ENCODE measurements around the gene FBXL16.

Gene FBXL16

DNA sequence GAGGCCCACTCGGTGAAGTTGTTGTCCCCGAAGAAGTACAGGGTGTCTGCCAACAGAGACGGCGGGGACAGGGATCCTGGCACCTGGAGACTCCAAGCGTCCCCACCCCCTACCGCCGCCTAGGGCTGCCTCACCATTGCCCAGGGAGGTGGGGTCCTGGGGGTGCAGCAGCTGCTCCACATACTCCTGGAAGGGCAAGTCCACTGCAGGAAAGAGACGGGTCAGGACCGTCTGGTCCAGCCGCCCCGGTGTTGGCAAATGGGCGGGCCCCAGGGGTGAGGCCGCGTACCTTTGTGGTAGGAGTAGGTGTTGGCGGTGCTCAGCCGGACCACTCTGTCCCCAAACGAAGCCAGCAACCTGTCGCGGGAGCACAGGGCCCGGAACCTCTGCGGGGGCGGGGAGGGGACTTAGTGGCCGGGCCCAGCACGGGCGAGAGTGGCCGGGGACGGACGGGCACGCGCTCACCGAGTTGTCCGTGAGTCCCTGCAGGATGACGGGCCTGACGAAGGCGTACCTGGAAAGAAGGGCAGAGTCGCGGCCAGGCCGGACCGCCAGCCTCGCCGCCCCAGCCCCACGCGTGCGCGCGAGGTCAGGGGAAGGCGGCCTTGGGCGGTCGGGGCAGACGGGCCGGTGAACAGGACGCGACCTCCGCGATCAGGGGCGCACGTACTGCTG, 22.1 kb downstream of the FBXL16 start:
- no peak for DNase-seq (ENCODE audit: extremely low spot score)
- TF ChIP-seq CTCF (IDR thresholded peaks at IDR 0.05; ENCODE audit: control extremely low read depth, extremely low read depth, low read depth, missing control alignments), result no peak
- ChIA-PET POLR2A (interaction anchor here (0.9 kb wide), 1 partner anchor 36 kb away, joined by 3 read pairs; no protein-coding TSS in a partner anchor), CTCF (interaction anchor here (1.2 kb wide), 1 partner anchor 12 kb away, joined by 3 read pairs; no protein-coding TSS in a partner anchor)

GRCh38 chr16:682493-683395, 22.9 kb downstream of the FBXL16 start:
- CTCF ChIA-PET, result interaction anchor here (3.2 kb wide), 1 partner anchor 23 kb away, joined by 12 read pairs; no protein-coding TSS in a partner anchor
- DNase-seq (ENCODE audit: extremely low spot score), result no peak
- TF ChIP-seq CTCF (IDR thresholded peaks at IDR 0.05; ENCODE audit: control extremely low read depth, extremely low read depth, low read depth, missing control alignments), result no peak
- POLR2A ChIA-PET, result no interaction called here

- TF ChIP-seq CTCF (IDR thresholded peaks at IDR 0.05; ENCODE audit: control extremely low read depth, extremely low read depth, low read depth, missing control alignments), result no peak
- ChIA-PET CTCF (interaction anchor here (0.7 to 4.6 kb wide), 5 partner anchors 14 to 104 kb away, joined by 3 to 28 read pairs (median 5); partner anchors contain the start of gene RHOT2), POLR2A (no interaction called here)
- DNase-seq (ENCODE audit: extremely low spot score), result no peak
Measured at GRCh38 chr16:681746-682427, 23.7 kb downstream of the FBXL16 start.

DNA sequence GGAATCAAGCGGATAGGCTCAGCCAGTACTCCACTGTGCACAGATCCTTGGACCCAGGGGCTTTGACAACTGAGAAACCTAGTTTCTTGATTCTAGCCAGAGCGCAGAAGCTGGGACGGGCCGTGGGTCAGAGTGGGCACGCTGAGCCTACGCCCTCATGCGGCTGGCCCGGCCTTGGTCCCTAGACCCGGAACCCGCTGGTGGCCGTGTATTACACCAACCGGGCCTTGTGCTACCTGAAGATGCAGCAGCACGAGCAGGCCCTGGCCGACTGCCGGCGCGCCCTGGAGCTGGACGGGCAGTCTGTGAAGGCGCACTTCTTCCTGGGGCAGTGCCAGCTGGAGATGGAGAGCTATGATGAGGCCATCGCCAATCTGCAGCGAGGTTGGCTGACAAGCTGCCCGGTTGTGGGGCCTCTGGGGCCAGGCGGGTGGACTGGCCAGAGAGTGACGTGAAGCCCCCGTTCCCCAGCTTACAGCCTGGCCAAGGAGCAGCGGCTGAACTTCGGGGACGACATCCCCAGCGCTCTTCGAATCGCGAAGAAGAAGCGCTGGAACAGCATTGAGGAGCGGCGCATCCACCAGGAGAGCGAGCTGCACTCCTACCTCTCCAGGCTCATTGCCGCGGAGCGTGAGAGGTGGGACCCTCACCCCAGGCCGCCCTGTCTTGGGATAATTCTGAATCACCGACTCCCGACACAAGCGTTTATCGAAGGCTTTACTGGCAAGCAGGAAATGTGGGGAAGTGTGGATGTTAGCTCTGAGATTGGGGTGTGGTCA, 24.4 kb downstream of the FBXL16 start:
- ChIA-PET CTCF (interaction anchor here (0.7 to 4.6 kb wide), 8 partner anchors 13 to 105 kb away, joined by 3 to 28 read pairs (median 4); partner anchors contain the start of genes RHOT2 and WDR90), POLR2A (interaction anchor here (0.7 to 1.2 kb wide), 3 partner anchors 14 to 1474 kb away, joined by 3 to 7 read pairs (median 4); partner anchors contain the start of genes RHOT2 and TRAF7)
- DNase-seq (ENCODE audit: extremely low spot score), result no peak
- peak; percentile 32 for TF ChIP-seq CTCF (IDR thresholded peaks at IDR 0.05; ENCODE audit: control extremely low read depth, extremely low read depth, low read depth, missing control alignments)

DNA sequence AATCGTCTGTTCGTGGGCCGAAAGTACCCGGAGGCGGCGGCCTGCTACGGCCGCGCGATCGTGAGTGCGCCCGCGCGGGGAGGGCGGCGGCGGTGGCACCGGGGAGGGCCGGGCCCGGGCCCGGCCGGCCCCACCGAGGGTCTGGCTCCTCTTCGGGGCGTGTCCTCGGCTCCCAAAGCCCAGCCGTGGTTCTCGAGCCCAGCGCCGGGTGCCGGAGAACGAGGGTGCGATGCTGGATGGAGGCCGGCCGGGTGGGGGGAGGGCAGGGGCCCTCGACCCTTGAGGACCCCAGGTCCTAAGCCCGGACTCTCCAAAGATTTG, 25.0 kb downstream of the FBXL16 start:
- CTCF ChIA-PET, result interaction anchor here (1.0 to 4.6 kb wide), 7 partner anchors 9 to 105 kb away, joined by 3 to 28 read pairs (median 4); partner anchors contain the start of genes RHOT2 and WDR90
- DNase-seq (ENCODE audit: extremely low spot score), result no peak
- no peak for TF ChIP-seq CTCF (IDR thresholded peaks at IDR 0.05; ENCODE audit: control extremely low read depth, extremely low read depth, low read depth, missing control alignments)
- POLR2A ChIA-PET, result interaction anchor here (0.7 to 1.2 kb wide), 3 partner anchors 13 to 1475 kb away, joined by 3 to 7 read pairs (median 4); partner anchors contain the start of genes RHOT2 and TRAF7
